IPS-20b (cell line): ENCODE measurements around the gene ALPK3.

ENCODE experiments used
- H3K27ac ChIP-seq: one replicate; pipeline ENCODE4 v1.5.1; 2013; ENCODE audit warnings: low read length
- H3K27me3 ChIP-seq: 2 replicates; pipeline ENCODE4 v1.6.1; 2013; ENCODE audit warnings: mild to moderate bottlenecking, low read length, inconsistent platforms; ENCODE audit not compliant: insufficient read depth
- H3K36me3 ChIP-seq: 2 replicates; pipeline ENCODE4 v1.6.1; 2013; ENCODE audit warnings: low read depth, mild to moderate bottlenecking, inconsistent platforms, low read length, moderate library complexity; ENCODE audit not compliant: insufficient read depth
- H3K4me1 ChIP-seq: 2 replicates; pipeline ENCODE4 v1.6.1; 2013; ENCODE audit warnings: mild to moderate bottlenecking, control low read depth, inconsistent platforms, low read length, moderate library complexity; ENCODE audit not compliant: insufficient read depth
- H3K4me3 ChIP-seq: 2 replicates; pipeline ENCODE4 v1.5.1; 2013; ENCODE audit warnings: mild to moderate bottlenecking, low read length, inconsistent platforms
- H3K9ac ChIP-seq: 2 replicates; pipeline ENCODE4 v1.6.1; 2013; ENCODE audit warnings: low read depth, mild to moderate bottlenecking, inconsistent platforms, low read length, moderate library complexity
- H3K9me3 ChIP-seq: 2 replicates; pipeline ENCODE4 v1.6.1; 2013; ENCODE audit warnings: mild to moderate bottlenecking, low read depth, low read length, inconsistent platforms; ENCODE audit not compliant: insufficient read depth

ALPK3 gene

GRCh38 chr15:84855765-84856164 is 38.6 kb downstream of the ALPK3 start:
- no peak overlapping the region for H3K9ac ChIP-seq
- H3K9me3 ChIP-seq = no peaks in the 10 kb centered on the region
- H3K27ac ChIP-seq = no peak overlapping the region
- H3K4me3 ChIP-seq = no peak overlapping the region
- H3K4me1 ChIP-seq = no peaks in the 10 kb centered on the region
- no peaks in the 10 kb centered on the region for H3K27me3 ChIP-seq
- H3K36me3 ChIP-seq = peaks cover 35% of the 10 kb centered on the region

DNA sequence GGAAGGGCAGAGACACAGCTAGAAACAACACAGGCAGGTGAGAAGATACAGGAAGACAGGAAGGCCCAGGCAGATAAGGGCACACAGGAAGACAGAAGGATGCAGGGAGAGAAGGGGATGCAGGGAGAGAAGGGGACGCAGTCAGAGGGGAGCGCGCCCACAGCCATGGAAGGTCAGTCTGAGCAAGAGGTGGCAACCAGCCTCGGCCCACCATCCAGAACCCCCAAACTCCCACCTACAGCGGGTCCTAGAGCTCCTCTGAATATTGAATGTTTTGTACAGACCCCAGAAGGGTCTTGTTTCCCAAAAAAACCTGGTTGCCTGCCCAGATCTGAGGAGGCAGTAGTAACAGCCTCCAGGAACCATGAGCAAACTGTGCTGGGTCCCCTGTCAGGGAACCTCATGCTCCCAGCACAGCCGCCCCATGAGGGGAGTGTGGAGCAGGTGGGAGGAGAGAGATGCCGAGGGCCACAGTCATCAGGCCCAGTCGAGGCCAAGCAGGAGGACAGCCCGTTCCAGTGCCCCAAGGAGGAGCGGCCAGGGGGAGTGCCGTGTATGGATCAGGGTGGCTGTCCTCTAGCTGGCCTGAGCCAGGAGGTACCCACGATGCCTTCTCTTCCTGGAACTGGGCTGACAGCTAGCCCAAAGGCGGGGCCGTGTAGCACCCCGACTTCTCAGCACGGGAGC is 39.7 kb downstream of the ALPK3 start:
- no peaks in the 10 kb centered on the region for H3K9me3 ChIP-seq
- H3K4me3 ChIP-seq = no peak overlapping the region
- H3K4me1 ChIP-seq = no peaks in the 10 kb centered on the region
- no peaks in the 10 kb centered on the region for H3K27me3 ChIP-seq
- no peak overlapping the region for H3K9ac ChIP-seq
- no peak overlapping the region for H3K27ac ChIP-seq
- H3K36me3 ChIP-seq = peaks cover 37% of the 10 kb centered on the region

DNA sequence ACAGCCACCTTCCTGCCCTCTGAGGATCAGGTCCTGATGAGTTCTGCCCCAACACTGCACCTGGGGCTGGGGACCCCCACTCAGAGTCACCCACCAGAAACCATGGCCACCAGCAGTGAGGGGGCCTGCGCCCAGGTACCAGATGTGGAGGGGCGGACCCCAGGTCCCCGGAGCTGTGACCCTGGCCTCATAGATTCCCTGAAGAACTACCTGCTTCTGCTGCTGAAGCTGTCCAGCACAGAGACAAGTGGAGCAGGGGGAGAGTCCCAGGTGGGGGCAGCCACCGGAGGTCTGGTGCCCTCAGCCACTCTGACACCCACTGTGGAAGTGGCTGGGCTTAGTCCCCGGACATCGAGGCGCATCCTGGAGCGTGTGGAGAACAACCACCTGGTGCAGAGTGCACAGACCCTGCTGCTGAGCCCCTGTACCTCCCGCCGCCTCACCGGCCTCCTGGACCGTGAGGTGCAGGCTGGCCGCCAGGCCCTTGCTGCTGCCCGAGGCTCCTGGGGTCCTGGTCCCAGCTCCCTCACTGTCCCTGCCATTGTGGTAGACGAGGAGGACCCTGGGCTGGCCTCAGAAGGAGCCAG is 40.4 kb downstream of the ALPK3 start:
- Histone ChIP-seq H3K9me3 (no peaks in the 10 kb centered on the region), H3K9ac (no peak overlapping the region), H3K27ac (no peak overlapping the region), H3K27me3 (no peaks in the 10 kb centered on the region), H3K4me1 (no peaks in the 10 kb centered on the region), H3K4me3 (no peak overlapping the region), H3K36me3 (peaks cover 43% of the 10 kb centered on the region)

DNA sequence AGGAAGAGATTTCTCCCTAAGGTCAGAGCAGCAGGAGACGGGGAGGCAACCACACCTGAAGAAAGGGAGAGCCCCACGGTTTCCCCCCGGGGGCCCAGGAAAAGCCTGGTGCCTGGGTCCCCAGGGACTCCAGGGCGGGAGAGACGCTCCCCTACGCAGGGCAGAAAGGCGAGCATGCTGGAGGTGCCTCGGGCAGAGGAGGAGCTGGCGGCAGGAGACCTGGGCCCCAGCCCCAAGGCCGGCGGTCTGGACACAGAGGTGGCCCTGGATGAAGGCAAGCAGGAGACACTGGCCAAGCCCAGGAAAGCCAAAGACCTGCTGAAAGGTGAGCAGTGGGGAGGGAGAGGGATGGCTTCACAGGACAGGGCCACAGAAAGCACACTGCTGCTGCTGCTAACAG is 41.1 kb downstream of the ALPK3 start:
- Histone ChIP-seq H3K9ac (no peak overlapping the region), H3K4me1 (no peaks in the 10 kb centered on the region), H3K27me3 (no peaks in the 10 kb centered on the region), H3K27ac (no peak overlapping the region), H3K36me3 (peaks cover 50% of the 10 kb centered on the region), H3K9me3 (no peaks in the 10 kb centered on the region), H3K4me3 (no peak overlapping the region)

- Histone ChIP-seq H3K9me3 (no peaks in the 10 kb centered on the region), H3K36me3 (peaks cover 59% of the 10 kb centered on the region), H3K4me1 (no peaks in the 10 kb centered on the region), H3K27me3 (no peaks in the 10 kb centered on the region), H3K27ac (no peak overlapping the region), H3K4me3 (no peak overlapping the region), H3K9ac (no peak overlapping the region)
These were observed 42.0 kb downstream of the ALPK3 start for GRCh38 chr15:84859144-84859543.

GRCh38 chr15:84859651-84860050 is 42.5 kb downstream of the ALPK3 start:
- H3K27ac ChIP-seq = no peak overlapping the region
- H3K36me3 ChIP-seq = peaks cover 64% of the 10 kb centered on the region
- no peak overlapping the region for H3K4me3 ChIP-seq

GRCh38 chr15:84861781-84862180 is 44.6 kb downstream of the ALPK3 start:
- Histone ChIP-seq H3K36me3 (peaks cover 62% of the 10 kb centered on the region), H3K9ac (no peak overlapping the region), H3K27ac (no peak overlapping the region), H3K4me3 (no peak overlapping the region), H3K4me1 (no peaks in the 10 kb centered on the region), H3K27me3 (no peaks in the 10 kb centered on the region), H3K9me3 (no peaks in the 10 kb centered on the region)

More at GRCh38 chr15:84859651-84860050, 42.5 kb downstream of the ALPK3 start:
- Histone ChIP-seq H3K4me1 (no peaks in the 10 kb centered on the region), H3K9me3 (no peaks in the 10 kb centered on the region), H3K9ac (no peak overlapping the region), H3K27me3 (no peaks in the 10 kb centered on the region)

DNA sequence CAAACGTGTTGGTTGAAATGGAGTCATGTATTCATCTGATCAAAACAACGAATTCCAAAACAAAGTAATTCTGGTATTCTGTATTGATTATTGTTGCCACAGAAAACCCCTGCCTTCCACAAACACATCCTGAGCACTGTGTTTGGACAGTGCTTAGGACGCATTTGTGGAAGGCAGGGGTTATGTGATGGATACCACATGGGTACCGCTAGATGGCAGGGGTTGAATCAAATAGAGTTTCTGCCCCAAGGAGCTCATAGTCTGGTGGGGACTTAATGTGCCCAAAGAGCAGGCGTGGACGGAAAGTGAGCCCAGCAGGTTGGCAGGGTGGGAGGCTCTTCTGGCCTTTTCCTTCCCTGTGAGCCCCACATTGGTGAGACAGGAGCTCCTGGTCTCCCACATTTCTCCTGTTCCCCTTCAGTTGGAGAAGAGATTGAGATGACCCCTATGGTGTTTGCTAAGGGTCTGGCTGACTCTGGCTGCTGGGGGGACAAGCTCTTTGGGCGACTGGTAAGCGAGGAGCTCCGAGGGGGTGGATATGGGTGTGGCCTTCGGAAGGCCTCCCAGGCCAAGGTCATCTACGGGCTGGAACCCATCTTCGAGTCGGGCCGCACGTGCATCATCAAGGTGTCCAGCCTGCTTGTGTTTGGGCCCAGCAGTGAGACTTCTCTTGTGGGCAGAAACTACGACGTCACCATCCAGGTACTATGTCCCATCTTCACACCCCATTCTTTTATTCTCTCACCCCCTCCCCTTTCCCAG is 45.2 kb downstream of the ALPK3 start:
- H3K9ac ChIP-seq = no peak overlapping the region
- peaks cover 62% of the 10 kb centered on the region for H3K36me3 ChIP-seq
- H3K9me3 ChIP-seq = no peaks in the 10 kb centered on the region
- no peaks in the 10 kb centered on the region for H3K27me3 ChIP-seq
- H3K4me1 ChIP-seq = no peaks in the 10 kb centered on the region
- H3K27ac ChIP-seq = no peak overlapping the region
- H3K4me3 ChIP-seq = no peak overlapping the region

GRCh38 chr15:84863565-84864443 is 46.6 kb downstream of the ALPK3 start:
- Histone ChIP-seq H3K4me3 (no peak overlapping the region), H3K36me3 (peaks cover 58% of the 10 kb centered on the region), H3K4me1 (no peaks in the 10 kb centered on the region), H3K27me3 (no peaks in the 10 kb centered on the region), H3K9ac (no peak overlapping the region), H3K27ac (no peak overlapping the region), H3K9me3 (no peaks in the 10 kb centered on the region)

DNA sequence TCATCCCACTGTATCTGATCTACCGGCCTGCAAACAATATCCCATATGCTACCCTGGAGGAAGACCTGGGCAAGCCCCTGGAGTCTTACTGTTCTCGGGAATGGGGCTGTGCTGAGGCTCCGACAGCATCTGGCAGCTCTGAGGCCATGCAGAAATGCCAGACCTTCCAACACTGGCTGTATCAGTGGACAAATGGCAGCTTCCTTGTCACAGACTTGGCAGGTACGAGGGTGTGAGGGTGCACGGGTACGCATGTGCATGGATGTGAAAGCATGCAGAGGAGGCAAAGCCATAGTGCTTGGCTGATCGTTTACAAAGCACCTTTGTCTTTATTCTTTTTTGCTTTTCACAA is 47.3 kb downstream of the ALPK3 start:
- H3K36me3 ChIP-seq = peaks cover 56% of the 10 kb centered on the region
- no peaks in the 10 kb centered on the region for H3K27me3 ChIP-seq
- no peaks in the 10 kb centered on the region for H3K9me3 ChIP-seq
- H3K4me1 ChIP-seq = no peaks in the 10 kb centered on the region
- no peak overlapping the region for H3K27ac ChIP-seq
- no peak overlapping the region for H3K4me3 ChIP-seq
- no peak overlapping the region for H3K9ac ChIP-seq

DNA sequence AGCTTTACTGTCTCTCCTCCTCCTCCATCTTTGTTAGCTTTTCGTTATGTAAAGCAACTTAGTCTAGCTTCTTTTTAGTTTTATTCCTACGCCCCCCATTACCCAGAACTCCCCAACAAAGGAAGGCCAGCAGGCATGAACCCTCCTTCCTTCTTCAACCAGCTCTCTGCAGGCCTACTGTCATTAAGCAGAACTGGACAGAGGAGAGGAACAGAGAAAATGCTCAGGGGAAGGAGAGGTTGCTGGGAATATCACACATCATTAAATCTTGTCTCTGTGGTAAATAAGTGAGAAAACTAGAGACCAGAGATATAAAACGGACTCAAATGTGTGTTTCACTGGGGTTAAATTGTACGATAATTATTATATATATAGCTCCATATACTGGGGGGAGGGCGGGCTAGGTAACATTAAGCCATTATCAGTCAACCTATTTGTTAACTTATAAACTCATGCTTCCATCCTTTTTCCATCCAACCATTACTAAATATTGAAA is 48.0 kb downstream of the ALPK3 start:
- H3K36me3 ChIP-seq = peaks cover 50% of the 10 kb centered on the region
- H3K9ac ChIP-seq = no peak overlapping the region
- H3K4me1 ChIP-seq = no peaks in the 10 kb centered on the region
- no peaks in the 10 kb centered on the region for H3K27me3 ChIP-seq
- no peak overlapping the region for H3K27ac ChIP-seq
- no peak overlapping the region for H3K4me3 ChIP-seq
- H3K9me3 ChIP-seq = no peaks in the 10 kb centered on the region
